ENCODE measurements around the gene CIDEC.

CIDEC gene

GRCh38 chr3:9886328-9886727 is 6.3 kb upstream of the CIDEC start:
- CTCF ChIA-PET = no interaction called here
- Histone ChIP-seq H3K36me3 (ENCODE audit: control insufficient read depth in 2 of 2, insufficient read depth in 1 of 2, low read length in 2 of 2) (no peaks in the 10 kb centered on the region), H3K9me3 (ENCODE audit: control insufficient read depth, insufficient read depth, low read depth, low read length) (no peaks in the 10 kb centered on the region), H3K4me1 (ENCODE audit: control insufficient read depth, insufficient read depth, low read length) (no peaks in the 10 kb centered on the region), H3K4me3 (ENCODE audit: low read depth, low read length) (no peak overlapping the region), H3K27ac (ENCODE audit: extremely low read depth, low read depth, low read length) (no peak overlapping the region)
- TF ChIP-seq ATF2 (tag by site-specific recombination; IDR thresholded peaks at IDR 0.05; ENCODE audit: low read depth) = no peak
- TF ChIP-seq ZNF121 (tag by site-specific recombination; IDR thresholded peaks at IDR 0.05) = peak; percentile 96
- POLR2A ChIA-PET = no interaction called here

DNA sequence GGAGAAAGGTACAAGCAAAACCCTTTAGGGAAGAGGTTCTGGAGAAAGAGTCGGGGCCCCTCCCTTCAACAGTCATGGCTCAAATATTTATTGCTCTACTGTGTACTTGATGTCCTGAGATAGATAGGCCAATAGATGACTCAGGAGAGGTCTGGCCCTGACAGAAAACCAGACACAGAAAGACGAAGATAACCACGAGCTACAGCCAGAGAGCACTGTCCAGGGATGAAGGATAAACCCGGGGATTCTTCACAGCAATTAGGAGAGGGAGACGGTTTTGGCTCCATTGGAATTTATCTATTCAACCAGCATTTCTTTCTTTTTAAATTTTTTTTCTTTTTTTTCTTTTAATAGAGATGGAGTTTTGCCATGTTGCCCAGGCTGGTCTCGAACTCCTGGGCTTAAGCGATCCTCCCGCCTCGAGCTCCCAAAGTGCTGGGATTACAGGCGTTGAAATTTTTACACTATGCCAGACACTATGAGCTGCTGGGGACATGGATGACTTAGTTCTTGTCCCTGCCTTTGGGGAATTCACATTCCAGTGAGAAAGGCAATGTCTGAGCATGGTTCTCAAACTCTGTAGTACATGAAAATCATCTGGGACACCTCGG is 4.6 kb upstream of the CIDEC start:
- POLR2A ChIA-PET = interaction anchor here (1.2 to 1.4 kb wide), 2 partner anchors 21 to 32 kb away, joined by 3 to 4 read pairs; partner anchors contain the start of gene IL17RC
- CTCF ChIA-PET = interaction anchor here (0.6 to 1.1 kb wide), 2 partner anchors 62 to 68 kb away, joined by 3 read pairs; partner anchors contain the start of gene PRRT3
- Histone ChIP-seq H3K27ac (ENCODE audit: extremely low read depth, low read depth, low read length) (no peak overlapping the region), H3K9me3 (ENCODE audit: control insufficient read depth, insufficient read depth, low read depth, low read length) (no peaks in the 10 kb centered on the region), H3K4me3 (ENCODE audit: low read depth, low read length) (no peak overlapping the region), H3K4me1 (ENCODE audit: control insufficient read depth, insufficient read depth, low read length) (no peaks in the 10 kb centered on the region), H3K36me3 (ENCODE audit: control insufficient read depth in 2 of 2, insufficient read depth in 1 of 2, low read length in 2 of 2) (no peaks in the 10 kb centered on the region)
- TF ChIP-seq GLIS2 (tag by site-specific recombination; IDR thresholded peaks at IDR 0.05) (no peak), ZBTB17 (tag by site-specific recombination; IDR thresholded peaks at IDR 0.05) (peak; percentile 69)

DNA sequence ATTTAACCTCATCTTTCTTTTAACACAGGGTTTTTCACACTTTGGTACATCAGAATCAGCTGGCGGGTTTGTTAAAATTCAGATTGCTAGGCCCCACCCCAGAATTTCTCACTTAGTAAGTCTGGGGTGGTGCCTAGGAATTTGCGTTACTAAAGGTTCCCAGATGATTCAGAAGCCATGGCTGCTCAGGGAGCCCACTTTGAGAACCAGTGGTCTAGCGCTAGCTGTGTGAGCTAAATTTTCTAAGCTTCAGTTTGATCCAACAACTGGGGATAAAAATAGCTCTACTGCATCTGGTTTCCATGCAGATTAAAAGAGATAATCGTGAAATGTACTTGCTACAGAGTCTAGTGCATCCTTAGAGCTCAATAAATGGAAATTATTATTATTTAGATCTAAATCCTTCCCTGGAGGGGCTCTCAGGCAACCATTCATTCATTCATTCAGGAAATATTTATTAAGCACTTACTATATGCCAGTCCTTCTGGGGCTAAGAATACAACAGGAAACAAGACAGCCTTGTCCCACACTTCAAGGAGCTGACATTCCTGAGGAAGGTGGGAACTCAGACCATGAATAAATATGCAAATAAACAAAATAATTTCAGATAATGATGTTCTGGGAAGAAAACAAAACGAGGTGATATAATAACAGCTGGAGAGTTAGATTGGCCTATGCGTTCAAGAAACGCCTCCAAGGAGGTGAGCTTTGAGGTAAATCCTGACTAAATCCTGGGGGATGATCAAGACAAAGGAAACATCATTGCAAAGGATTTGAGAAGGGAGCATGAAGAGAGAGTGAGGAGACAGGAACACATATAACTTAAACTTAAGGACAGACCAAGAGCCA is 3.9 kb upstream of the CIDEC start:
- Histone ChIP-seq H3K4me3 (ENCODE audit: low read depth, low read length) (no peak overlapping the region), H3K36me3 (ENCODE audit: control insufficient read depth in 2 of 2, insufficient read depth in 1 of 2, low read length in 2 of 2) (no peaks in the 10 kb centered on the region), H3K9me3 (ENCODE audit: control insufficient read depth, insufficient read depth, low read depth, low read length) (no peaks in the 10 kb centered on the region), H3K4me1 (ENCODE audit: control insufficient read depth, insufficient read depth, low read length) (no peaks in the 10 kb centered on the region), H3K27ac (ENCODE audit: extremely low read depth, low read depth, low read length) (no peak overlapping the region)
- TF ChIP-seq ZNF23 (tag by site-specific recombination; IDR thresholded peaks at IDR 0.05; ENCODE audit: borderline replicate concordance) (no peak), ZNF580 (tag by site-specific recombination; IDR thresholded peaks at IDR 0.05) (no peak), PRDM1 (tag by site-specific recombination; IDR thresholded peaks at IDR 0.05) (peak; percentile 25; the same call in 1 of the 2 replicates), ZNF664 (tag by site-specific recombination; IDR thresholded peaks at IDR 0.05) (peak; percentile 71)
- CTCF ChIA-PET = interaction anchor here (0.6 to 1.1 kb wide), 3 partner anchors 62 to 98 kb away, joined by 3 read pairs; partner anchors contain the start of gene PRRT3
- POLR2A ChIA-PET = interaction anchor here (1.2 to 1.4 kb wide), 2 partner anchors 20 to 33 kb away, joined by 3 to 4 read pairs; partner anchors contain the start of gene IL17RC

DNA sequence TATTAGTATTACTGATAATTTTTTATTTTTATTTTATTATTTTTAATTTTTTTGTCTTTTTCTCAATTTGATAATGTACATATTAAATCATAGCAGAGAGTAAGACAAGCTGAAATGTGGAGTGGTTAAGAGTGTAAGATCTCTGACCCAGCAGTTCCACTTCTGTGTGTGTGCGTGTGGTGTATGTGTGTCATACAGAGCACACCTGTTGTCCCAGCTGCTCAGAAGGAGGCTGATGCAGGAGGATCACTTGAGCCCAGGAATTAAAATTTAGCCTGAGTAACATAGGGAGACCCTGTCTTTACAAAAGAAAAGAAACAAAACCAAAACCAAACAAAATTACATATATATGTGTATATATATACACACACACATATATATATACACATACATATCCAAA is 1.4 kb upstream of the CIDEC start:
- CTCF ChIA-PET = no interaction called here
- Histone ChIP-seq H3K27ac (ENCODE audit: extremely low read depth, low read depth, low read length) (no peak overlapping the region), H3K4me1 (ENCODE audit: control insufficient read depth, insufficient read depth, low read length) (no peaks in the 10 kb centered on the region), H3K9me3 (ENCODE audit: control insufficient read depth, insufficient read depth, low read depth, low read length) (no peaks in the 10 kb centered on the region), H3K36me3 (ENCODE audit: control insufficient read depth in 2 of 2, insufficient read depth in 1 of 2, low read length in 2 of 2) (no peaks in the 10 kb centered on the region), H3K4me3 (ENCODE audit: low read depth, low read length) (no peak overlapping the region)
- POLR2A ChIA-PET = interaction anchor here (0.6 kb wide), 1 partner anchor 8 kb away, joined by 3 read pairs; no protein-coding TSS in a partner anchor
- TF ChIP-seq ZNF555 (tag by site-specific recombination; conservative IDR thresholded peaks at IDR 0.05) (no peak), ZNF266 (tag by site-specific recombination; IDR thresholded peaks at IDR 0.05; ENCODE audit: low read depth) (no peak), SCRT2 (tag by site-specific recombination; IDR thresholded peaks at IDR 0.05) (peak; percentile 81), KLF10 (tag by site-specific recombination; IDR thresholded peaks at IDR 0.05) (no peak)
